KMS-11 (cell line): ENCODE results near the gene ENAM.

ENCODE experiments used
- H2AFZ ChIP-seq: fragments of 200-600 bp; sonication (generic); 2 replicates; pipeline ENCODE4 v1.6.1; 2016; ENCODE audit warnings: antibody characterized with exemption, mixed run types, low read depth
- H3K27ac ChIP-seq: fragments of 200-600 bp; sonication (generic); 2 replicates; pipeline ENCODE4 v1.6.1; 2016; ENCODE audit warnings: mild to moderate bottlenecking, mixed run types
- H3K27me3 ChIP-seq: fragments of 200-600 bp; sonication (generic); 2 replicates; pipeline ENCODE4 v1.6.1; 2017; ENCODE audit warnings: mild to moderate bottlenecking, low read depth, mixed run types, moderate library complexity; ENCODE audit not compliant: insufficient read depth
- H3K36me3 ChIP-seq: fragments of 200-600 bp; sonication (generic); 2 replicates; pipeline ENCODE4 v1.6.1; 2017; ENCODE audit warnings: mild to moderate bottlenecking, mixed run types; ENCODE audit not compliant: insufficient read depth
- H3K4me1 ChIP-seq: fragments of 200-600 bp; sonication (generic); 2 replicates; pipeline ENCODE4 v1.6.1; 2016; ENCODE audit warnings: mild to moderate bottlenecking, low read depth, mixed run types; ENCODE audit not compliant: poor library complexity, severe bottlenecking
- H3K4me2 ChIP-seq: fragments of 200-600 bp; sonication (generic); 2 replicates; pipeline ENCODE4 v1.7.0; 2016; ENCODE audit warnings: mild to moderate bottlenecking, mixed run types
- H3K4me3 ChIP-seq: fragments of 200-600 bp; sonication (generic); IDR thresholded peaks from 2 replicates; pipeline ENCODE4 v1.6.1; 2017; ENCODE audit warnings: low read depth, low read length, mixed read lengths; ENCODE audit not compliant: insufficient read depth
- H3K79me2 ChIP-seq: fragments of 200-600 bp; sonication (generic); 2 replicates; pipeline ENCODE4 v1.6.1; 2016; ENCODE audit warnings: low read depth, mixed run types; ENCODE audit not compliant: insufficient read depth
- H3K9ac ChIP-seq: fragments of 200-600 bp; sonication (generic); 2 replicates; pipeline ENCODE4 v1.6.1; 2016; ENCODE audit warnings: mild to moderate bottlenecking, mixed run types
- H4K20me1 ChIP-seq: fragments of 200-600 bp; sonication (generic); 2 replicates; pipeline ENCODE4 v1.6.1; 2016; ENCODE audit warnings: mild to moderate bottlenecking, mixed run types; ENCODE audit not compliant: insufficient read depth
- TF ChIP-seq, protein P1 (sequence below): fragments of 200-600 bp; sonication (generic); conservative IDR thresholded peaks from 2 replicates; pipeline ENCODE4 v1.6.1; 2017; ENCODE audit warnings: low read depth, mild to moderate bottlenecking, antibody characterized with exemption, low read length, moderate library complexity, mixed read lengths

Gene ENAM

GRCh38 chr4:70589785-70590184, 38.8 kb upstream of the ENAM start:
- H3K79me2 ChIP-seq = no peaks in the 10 kb centered on the region
- TF ChIP-seq, protein P1, sequence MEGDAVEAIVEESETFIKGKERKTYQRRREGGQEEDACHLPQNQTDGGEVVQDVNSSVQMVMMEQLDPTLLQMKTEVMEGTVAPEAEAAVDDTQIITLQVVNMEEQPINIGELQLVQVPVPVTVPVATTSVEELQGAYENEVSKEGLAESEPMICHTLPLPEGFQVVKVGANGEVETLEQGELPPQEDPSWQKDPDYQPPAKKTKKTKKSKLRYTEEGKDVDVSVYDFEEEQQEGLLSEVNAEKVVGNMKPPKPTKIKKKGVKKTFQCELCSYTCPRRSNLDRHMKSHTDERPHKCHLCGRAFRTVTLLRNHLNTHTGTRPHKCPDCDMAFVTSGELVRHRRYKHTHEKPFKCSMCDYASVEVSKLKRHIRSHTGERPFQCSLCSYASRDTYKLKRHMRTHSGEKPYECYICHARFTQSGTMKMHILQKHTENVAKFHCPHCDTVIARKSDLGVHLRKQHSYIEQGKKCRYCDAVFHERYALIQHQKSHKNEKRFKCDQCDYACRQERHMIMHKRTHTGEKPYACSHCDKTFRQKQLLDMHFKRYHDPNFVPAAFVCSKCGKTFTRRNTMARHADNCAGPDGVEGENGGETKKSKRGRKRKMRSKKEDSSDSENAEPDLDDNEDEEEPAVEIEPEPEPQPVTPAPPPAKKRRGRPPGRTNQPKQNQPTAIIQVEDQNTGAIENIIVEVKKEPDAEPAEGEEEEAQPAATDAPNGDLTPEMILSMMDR = no peak
- H3K4me2 ChIP-seq = no peak overlapping the region
- no peak overlapping the region for H3K27ac ChIP-seq
- H4K20me1 ChIP-seq = no peaks in the 10 kb centered on the region
- H2AFZ ChIP-seq = no peak overlapping the region
- no peaks in the 10 kb centered on the region for H3K36me3 ChIP-seq
- H3K4me3 ChIP-seq = no peak overlapping the region
- no peaks in the 10 kb centered on the region for H3K27me3 ChIP-seq
- no peaks in the 10 kb centered on the region for H3K4me1 ChIP-seq
- H3K9ac ChIP-seq = no peak overlapping the region

- no peaks in the 10 kb centered on the region for H3K27me3 ChIP-seq
- no peaks in the 10 kb centered on the region for H3K4me1 ChIP-seq
- H3K36me3 ChIP-seq = no peaks in the 10 kb centered on the region
- TF ChIP-seq, protein P1 = no peak
- H3K27ac ChIP-seq = no peak within 1 kb of the TSS
- H4K20me1 ChIP-seq = no peaks in the 10 kb centered on the region
- no peaks in the 10 kb centered on the region for H3K79me2 ChIP-seq
- H3K9ac ChIP-seq = no peak within 1 kb of the TSS
- H2AFZ ChIP-seq = no peak within 1 kb of the TSS
- H3K4me3 ChIP-seq = no peak within 1 kb of the TSS
- no peak within 1 kb of the TSS for H3K4me2 ChIP-seq
These were observed 36.5 kb upstream of the ENAM start, which contains the start of gene AMBN for GRCh38 chr4:70591955-70592582. TSS of gene AMBN (plus strand) at chr4:70592256. CDS start at chr4:70592359, 103 bp downstream.

- Histone ChIP-seq H4K20me1 (no peaks in the 10 kb centered on the region), H3K27me3 (no peaks in the 10 kb centered on the region), H3K4me3 (no peak overlapping the region), H3K9ac (no peak overlapping the region), H2AFZ (no peak overlapping the region), H3K79me2 (no peaks in the 10 kb centered on the region), H3K36me3 (no peaks in the 10 kb centered on the region), H3K4me1 (no peaks in the 10 kb centered on the region), H3K27ac (no peak overlapping the region), H3K4me2 (no peak overlapping the region)
- TF ChIP-seq, protein P1 = no peak
These were observed 34.3 kb upstream of the ENAM start for GRCh38 chr4:70594196-70594595.

- Histone ChIP-seq H3K9ac (no peak overlapping the region), H3K27me3 (no peaks in the 10 kb centered on the region), H3K4me2 (no peak overlapping the region), H3K4me3 (no peak overlapping the region), H4K20me1 (no peaks in the 10 kb centered on the region), H2AFZ (no peak overlapping the region), H3K36me3 (no peaks in the 10 kb centered on the region), H3K27ac (no peak overlapping the region), H3K4me1 (peaks cover 15% of the 10 kb centered on the region), H3K79me2 (no peaks in the 10 kb centered on the region)
- TF ChIP-seq, protein P1 = no peak
These were observed 28.2 kb upstream of the ENAM start for GRCh38 chr4:70600305-70600704.
